ENCODE results near the gene CAP2. TPM values are rescaled to one million over a fixed set of nuclear protein-coding genes. Genes with fewer than 3 reads are reported as not detected.
"Not testable (repeated sequence)": the region's sequence is repeated elsewhere in the genome, so short reads cannot be mapped to it uniquely, and the experiment has no call there.

Gene CAP2
- polyA plus RNA-seq, 1 donor: 13.1 TPM

DNA sequence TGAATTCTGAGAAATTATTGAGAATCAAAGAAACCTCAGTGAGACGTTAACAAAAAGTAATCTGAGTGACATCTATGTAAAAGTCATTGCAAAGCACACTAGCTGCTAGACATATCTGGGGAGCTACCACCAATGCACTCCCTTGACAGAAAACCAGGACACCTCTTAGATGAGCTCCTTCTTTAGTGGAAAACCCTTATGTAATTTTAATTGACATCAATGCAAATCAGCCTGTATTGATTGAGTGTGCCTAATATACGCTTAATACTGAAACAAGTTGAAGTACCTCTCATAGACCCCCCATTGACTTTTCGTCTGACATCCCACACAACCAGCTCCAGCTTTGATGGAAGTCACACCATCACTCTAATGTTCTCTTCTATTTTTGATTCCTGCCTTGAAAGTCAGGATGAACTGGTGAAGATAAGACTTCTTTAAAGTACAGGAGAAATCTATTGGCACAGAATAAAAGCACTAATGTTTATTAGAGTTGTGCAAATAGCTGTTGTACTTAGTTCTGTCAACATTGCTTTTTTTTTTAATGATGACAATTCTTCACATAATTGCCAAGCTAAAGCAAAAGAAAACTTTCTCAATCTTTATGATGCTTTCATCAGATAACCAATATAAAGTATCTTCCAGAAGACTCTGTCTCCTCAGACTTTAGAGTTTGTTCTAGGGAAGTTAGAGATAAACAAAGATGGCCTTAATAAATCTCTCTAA is 108.7 kb downstream of the CAP2 start:
- DNase-seq: no peak

DNA sequence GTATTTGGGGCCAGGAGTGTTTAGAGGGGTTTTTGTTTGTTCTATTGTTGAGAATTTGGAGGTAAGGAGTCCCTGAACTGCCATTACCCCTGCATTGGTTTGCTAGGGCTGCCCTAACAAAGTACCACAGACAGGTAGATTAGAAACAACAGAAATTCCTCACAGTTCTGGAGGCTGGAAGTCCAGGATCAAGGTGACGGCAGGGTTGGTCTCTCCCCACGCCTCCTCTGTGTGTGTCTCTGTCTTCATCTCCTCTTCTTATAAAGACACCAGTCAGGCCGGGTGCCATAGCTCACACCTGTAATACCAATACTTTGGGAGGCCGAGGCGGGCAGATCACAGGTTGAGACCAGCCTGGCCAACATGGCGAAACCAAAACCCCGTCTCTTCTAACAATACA is 109.7 kb downstream of the CAP2 start:
- DNase-seq: no peak

DNA sequence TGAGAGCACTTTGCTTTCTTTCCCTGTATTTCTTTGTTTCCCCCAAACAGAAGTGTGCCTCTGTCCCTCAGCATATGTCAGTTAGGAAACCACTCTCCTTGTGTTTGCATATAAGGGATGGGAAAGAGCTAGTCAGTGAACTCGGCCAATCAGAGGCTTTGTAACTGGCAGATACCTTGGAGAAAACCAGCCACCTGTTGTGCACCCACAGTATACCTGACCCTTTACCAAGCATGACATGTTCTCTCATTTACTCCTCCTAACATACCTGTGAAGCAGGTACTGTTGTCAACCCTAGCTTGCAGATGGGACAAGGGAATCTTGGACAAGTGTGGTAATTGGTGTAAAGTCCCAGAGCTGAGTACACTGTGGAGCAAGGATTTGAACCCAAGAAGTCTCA is 110.6 kb downstream of the CAP2 start:
- DNase-seq: no peak

DNA sequence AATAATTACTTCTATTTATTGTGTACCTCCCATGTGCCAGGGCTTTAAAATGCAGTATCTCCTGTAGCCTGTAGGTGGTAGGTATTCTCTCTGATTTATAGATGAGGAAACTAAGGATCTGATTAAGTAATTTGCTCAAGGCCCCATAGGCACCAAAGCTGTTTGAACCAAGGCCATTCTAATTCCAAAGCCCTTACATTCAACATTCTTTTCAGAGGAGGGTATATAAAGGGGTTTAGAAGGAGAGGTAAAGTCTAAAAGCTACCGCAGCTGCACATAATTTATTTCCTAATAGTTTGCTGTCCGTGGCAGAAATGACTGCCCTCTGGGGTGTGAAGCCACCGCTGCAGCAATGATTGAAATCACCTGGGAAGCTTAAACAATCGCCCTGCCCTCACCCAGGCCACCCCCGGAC is 111.7 kb downstream of the CAP2 start:
- DNase-seq: no peak

DNA sequence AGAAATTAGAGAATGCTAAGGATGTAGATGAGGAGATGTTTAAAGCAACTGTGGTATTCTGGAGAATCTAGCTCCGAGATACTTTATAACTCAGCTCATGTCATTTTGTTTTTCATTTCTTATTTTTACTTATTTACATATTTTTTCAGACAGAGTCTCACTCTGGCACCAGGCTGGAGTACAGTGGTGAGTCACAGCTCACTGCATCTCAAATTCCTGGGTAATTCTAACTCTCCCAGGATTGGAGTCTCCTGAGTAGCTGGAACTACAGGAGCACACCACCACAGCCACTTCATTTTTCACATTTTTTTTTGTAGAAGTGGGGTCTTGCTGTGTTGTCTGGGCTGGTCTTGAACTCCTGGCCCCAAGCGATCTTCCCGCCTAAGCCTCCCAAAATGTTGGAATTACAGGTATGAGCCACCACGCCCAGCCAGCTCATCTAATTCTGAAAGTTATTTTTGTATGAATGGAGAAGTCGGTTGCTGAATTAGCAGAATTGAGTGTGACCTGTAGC is 112.4 kb downstream of the CAP2 start:
- DNase-seq: no peak

DNA sequence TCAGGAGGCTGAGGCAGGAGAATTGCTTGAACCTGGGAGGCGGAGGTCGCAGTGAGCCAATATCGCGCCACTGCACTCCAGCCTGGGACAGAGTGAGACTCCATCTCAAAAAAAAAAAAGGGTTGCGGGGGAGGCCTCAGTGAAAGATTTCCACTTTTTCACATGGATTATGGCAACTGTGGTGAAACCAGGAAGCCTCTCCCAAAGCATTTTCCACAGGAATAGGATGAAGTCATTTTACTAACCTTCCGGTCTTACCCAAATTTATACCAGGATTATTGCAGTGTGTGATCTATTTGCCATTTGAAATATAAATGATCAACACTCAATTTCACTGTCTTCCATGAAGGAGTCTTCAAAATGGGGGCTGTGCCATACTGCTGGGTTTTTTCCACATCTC is 113.1 kb downstream of the CAP2 start:
- no peak for DNase-seq

DNA sequence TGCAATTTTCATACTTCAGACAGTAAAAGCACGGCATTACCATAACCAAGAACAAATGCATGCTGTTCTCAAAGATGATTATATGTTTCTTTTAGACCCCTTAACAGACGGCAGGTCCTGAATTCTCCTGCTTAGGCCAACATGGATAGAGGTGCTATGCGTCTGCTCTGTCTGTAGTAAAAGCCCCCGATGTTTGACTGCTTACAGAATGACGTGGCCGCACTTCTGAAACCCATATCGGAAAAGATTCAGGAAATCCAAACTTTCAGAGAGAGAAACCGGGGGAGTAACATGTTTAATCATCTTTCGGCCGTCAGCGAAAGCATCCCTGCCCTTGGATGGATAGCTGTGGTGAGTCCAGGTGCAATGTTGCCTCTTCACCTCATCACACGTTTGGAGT is 113.6 kb downstream of the CAP2 start:
- DNase-seq: no peak

DNA sequence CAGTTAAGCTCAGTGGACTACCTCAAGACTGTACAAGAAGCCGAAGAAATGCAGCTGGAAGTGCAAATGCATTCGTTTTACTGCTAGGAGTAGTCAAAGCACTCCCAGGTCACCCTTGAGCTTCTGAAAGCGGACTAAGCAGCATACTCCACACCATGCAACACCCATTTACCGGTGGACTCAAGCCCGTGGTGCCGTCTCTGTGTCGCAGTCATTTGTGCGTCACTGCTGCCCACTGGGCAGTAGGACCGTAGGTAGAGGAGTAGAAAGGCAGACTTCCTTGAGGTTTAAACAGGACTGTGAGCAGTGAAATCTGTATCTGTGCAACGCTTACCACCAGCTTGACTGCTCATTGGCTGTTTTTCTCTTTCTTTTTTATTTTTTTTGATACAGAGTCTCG is 117.7 kb downstream of the CAP2 start:
- DNase-seq: no peak

DNA sequence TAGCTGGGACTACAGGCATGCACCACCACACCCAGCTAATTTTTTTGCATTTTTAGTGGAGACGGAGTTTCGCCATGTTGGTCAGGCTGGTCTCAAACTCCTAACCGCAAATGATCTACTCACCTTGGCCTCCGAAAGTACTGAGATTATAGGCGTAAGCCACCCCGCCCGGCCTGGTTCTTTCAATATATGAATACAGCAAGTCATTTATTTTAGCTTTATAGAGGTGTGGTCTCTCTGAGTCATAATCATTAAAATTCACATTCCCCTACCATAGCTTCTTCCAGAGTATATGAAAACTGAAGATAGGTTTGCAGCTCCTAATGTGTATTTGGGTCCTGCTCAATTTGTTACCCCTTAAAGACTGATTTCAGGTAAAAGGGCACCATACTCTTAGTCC is 118.2 kb downstream of the CAP2 start:
- DNase-seq: no peak

DNA sequence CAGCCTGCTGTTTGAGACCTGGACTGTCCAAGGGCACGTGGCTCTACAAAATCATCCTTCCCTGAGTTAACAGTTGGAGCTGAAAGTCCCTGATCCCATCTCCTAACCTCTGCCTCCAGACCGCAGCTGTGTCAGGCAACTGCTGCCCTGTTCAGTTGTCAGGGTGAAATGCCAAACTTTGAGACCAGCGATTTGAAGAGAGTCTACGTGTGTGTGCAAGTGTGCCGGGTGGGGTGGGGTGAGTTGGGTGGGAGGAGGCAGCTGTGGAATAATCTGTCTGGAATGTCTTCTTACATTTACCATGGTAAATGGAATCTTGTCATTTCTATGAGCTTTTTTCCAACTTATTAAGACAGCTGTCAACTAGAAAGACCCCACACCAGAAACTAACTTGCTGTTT is 125.7 kb downstream of the CAP2 start:
- DNase-seq: no peak

DNA sequence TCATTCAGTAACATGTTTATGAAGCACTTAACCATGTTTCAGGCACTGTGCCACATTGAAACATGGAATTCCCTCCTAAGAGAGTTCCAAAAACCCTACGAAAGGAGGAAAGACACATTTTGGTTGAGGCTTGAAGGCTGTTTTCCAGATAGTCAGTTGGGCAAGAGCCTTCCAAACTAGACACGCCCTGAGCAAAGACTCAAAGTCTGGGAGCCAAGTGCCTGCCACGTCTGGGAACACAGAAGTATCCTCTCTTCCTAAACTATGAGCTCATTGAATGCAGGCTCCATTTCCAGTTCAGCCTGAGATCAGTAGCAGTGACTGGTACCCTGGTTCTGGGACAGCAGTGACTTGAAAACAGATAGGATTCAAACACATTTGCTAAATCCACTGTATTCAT is 132.2 kb downstream of the CAP2 start:
- no peak for DNase-seq

DNA sequence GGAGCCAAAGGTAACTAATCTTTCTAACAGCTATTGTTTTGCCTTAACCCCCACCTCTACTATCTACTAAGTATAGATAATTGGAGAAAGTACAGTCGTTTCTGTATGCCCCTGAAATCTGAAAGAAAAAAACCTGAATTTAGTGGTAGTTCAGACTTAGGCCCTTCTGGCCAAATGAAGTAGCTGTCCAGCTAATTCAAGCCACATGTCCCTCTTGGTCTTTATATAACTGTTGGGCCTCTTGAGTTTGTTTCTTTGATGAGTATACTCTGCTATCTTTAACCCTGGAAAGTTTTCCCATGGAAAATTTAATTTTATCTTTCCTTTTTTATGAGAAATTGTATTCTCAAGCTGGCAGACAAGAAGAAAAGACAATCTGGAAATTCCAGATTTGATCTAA is 133.7 kb downstream of the CAP2 start:
- DNase-seq: no peak

DNA sequence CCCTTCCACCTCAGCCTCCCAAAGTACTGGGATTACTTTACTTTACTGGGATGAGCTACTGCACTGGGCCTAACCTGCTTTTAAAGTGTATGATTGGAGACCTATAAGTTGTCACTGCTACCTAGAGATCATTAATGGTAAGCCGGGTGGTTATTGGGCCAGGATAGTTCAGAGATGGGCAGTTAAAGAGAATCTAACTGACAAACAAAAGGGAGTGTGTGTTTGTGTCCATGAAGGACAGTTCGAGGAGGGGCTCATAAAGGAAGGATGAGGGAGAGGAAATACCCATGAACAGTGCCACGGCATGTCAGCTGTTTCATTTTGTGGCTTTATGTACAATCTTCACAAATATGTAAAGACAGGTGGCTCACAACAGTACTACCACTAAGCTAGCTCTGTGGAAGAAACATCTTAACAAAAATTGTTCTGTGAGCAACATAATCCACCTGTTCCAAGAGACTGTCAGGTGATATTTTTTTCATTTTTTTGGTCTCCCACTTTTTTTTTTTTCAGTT is 137.0 kb downstream of the CAP2 start:
- no peak for DNase-seq

DNA sequence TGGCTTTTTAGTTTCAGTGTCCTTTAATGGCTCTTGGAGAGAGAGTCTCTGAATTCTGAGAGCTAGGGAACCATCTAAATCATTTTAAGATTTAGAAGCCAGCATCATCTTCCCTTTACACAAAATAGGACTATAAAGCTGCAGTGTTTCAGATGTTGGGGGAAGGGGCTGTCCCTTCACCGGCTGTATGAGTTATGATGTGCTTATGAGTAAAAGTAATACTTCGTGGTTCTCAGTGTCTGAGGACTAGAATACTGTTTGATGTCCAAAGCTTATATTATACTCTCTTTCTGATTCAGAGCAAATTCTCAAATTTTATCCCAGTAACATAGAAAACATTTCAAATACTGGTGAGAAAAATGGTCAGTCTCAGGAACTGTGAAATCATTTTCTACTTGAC is 143.2 kb downstream of the CAP2 start:
- no peak for DNase-seq

DNA sequence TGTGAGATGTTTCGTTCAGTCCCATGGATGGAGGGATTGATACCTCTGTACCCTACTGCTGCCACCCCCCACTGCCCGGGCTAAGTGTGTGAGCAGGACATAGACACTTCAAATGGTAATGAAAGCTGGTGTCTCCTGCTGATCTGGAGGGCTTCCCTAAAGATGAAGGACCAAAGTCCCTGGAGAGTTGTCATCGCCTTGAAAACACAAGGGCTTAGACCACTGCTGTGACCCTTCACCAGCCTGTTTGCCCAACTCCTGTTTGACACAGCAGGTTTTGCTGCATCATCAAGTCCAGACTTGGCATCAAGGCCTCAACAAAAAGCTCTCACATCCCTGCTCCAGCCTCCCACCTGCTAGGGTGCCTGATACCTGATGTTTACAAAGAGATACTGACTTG is 148.8 kb downstream of the CAP2 start:
- no peak for DNase-seq

DNA sequence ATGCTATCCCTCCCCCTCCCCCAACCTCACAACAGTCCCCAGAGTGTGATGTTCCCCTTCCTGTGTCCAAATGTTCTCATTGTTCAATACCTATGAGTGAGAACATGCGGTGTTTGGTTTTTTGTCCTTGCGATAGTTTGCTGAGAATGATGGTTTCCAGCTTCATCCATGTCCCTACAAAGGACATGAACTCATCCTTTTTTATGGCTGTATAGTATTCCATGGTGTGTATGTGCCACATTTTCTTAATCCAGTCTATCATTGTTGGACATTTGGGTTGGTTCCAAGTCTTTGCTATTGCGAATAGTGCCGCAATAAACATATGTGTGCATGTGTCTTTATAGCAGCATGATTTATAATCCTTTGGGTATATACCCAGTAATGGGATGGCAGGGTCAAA is 152.3 kb downstream of the CAP2 start:
- not testable (repeated sequence) for DNase-seq

DNA sequence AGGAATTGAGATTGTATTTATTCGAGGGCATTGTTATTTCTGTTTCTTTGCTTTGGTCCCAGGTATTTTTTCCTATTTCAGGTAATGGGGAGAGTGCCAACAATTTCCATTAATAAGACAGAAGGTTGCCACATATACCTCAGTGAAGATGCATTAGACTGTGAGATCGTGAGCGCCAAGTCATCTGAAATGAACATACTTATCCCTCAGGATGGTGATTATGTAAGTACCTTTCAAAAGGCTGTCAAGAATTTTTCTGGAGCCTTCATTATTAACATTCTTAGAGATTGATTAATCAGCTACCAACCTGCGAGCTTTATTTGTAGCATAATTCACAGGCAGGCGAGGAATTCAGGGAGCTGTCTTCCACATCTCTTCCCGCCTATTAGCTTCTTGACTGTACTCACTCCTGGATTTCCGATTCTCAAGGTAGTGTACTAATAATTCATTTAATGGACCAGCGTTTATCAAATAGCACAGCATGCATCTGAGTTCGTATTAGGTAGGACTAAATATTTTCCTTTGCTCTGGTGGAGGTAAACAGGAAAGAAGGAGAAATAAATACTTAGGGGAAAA is 158.1 kb downstream of the CAP2 start:
- DNase-seq: no peak

DNA sequence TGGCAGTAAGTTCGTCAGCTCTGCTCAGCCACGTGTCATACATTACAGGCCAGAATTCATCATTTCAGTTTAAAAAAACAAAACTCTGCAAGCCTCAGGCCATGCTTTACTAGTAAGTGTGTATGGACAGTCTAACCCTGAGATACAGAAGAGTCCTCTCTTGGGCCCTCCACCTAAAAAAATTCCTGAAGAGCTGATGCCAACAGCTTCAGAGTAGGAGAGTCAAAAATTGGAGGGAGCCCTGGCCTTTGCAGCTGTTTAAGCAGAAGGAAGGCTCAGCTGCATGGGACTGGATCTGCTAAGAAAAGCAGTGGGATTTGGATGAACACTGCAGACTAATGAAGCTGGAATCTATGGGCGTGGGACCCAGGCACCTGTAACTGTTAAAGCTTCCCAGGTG is 159.5 kb downstream of the CAP2 start:
- no peak for DNase-seq

DNA sequence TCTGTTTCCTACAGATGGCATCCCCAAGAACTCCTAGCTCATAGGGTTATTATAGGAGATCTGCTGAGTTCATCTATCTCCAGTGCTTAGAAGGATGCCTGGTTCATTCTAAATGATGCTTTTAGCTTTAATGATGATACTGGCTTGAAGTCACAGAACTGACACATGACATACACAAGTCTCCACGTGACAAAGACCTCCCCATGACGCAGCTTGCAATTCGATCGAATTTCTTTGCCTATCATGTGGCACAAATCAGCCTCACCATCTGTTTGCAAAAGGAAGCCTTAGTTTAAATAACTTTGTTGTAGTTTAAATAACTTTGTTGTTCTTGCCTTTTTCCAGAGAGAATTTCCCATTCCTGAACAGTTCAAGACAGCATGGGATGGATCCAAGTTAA is 162.6 kb downstream of the CAP2 start:
- no peak for DNase-seq

DNA sequence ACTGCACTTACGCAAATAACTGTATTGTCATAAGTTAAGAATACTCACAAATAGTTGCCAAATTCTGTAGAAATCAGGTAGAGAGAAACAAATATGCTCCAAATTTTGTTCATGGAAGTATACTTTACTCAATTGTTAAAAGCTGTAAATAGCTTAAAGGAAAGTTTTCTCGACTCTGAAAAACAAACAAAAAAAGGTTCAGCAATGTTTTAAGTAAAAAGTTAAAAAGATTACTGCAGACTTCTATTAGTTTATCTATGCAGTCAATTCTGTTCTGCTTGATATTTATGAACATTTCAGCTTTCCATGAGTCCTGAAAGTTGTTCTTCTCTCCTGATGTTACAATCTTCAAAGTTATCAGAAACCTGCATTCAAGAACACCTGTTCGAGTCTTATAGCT is 169.2 kb downstream of the CAP2 start:
- no peak for DNase-seq

DNA sequence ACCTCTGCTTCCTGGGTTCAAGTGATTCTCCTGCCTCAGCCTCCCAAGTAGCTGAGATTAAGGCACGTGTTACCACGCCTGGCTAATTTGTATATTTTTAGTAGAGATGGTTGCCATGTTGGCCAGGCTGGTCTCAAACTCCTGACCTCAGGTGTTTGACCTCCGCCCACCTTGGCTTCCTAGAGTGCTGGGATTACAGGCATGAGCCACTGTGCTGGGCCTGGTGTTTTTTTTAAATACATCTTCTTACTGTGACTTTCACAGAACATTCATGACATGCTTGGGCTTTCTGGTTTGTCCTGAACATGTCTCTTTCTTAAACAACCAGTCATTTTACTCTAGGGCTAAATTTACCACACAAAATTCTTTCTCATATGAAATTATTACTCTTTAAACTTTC is 172.0 kb downstream of the CAP2 start:
- DNase-seq: no peak

DNA sequence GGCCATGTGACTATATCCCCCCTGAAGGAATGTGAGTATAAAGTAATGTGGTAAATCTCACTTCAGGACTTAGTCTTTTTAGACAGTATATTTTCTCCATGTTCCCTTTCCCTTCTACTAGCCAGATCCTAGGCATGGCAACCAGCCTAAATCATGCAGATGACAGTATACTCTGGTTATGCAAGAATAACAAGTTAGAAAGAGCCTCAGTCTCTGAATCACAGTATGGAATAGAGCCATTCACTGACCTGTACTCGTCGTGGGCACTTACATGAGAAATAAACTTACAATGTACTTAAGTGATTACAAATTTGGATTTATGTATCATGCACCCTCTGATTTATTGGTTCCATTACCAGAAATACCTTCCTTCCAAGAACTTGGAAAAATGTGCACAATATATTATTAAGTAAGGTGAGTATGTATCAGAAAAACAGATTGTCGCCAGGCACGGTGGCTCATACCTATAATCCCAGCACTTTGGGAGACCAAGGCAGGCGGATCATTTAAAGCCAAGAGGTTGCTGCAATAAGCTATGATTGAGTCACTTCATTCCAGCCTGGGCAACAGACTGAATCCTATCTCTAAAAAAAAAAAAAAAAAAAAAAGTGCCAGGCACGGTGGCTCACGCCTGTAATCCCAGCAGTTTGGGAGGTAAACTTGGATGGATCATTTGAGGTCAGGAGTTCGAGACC is 181.6 kb downstream of the CAP2 start:
- no peak for DNase-seq

DNA sequence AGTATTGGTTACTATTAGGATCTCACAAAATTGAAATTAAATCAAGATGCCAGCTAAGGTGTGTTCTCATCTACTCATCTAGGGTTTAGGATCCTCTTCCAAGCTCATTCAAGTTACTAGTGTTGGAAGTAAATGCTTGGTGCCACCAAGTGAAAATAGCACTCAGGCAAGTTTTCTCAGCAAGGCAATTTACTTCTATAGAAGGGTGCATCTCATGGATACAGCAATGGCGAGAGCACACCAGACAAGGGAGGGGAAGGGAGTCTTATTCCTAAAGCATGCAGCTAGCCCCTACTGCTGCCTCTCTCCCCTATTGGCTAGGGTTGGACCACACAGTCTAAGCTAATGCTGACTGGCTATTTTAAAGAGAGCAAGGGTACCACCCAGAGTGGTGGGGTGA is 183.7 kb downstream of the CAP2 start:
- DNase-seq: no peak
